Neural crest cell (in vitro differentiated cells): Measurements from ENCODE around the gene ABCG2. TPM values are rescaled to one million over a fixed set of nuclear protein-coding genes. Genes with fewer than 3 reads are reported as not detected.
A peak's percentile ranks its signal among the peaks of the same experiment; 100 is the strongest.

Source experiments
- DNase-seq: peaks from one replicate; pipeline ENCODE4 v3.0.0; 2021; ENCODE audit warnings: low read depth, mixed read lengths, low spot score
- H3K27ac Mint-ChIP-seq: one replicate; pipeline ENCODE4 v1.8.0; 2021; ENCODE audit warnings: mild to moderate bottlenecking, mixed read lengths; ENCODE audit not compliant: unreplicated experiment
- H3K27me3 Mint-ChIP-seq: 2 replicates; pipeline ENCODE4 v1.8.0; 2021; ENCODE audit warnings: low read depth, mild to moderate bottlenecking, mixed read lengths
- H3K36me3 Mint-ChIP-seq: 2 replicates; pipeline ENCODE4 v1.8.0; 2021; ENCODE audit warnings: low read depth, mild to moderate bottlenecking, mixed read lengths
- H3K4me1 Mint-ChIP-seq: 2 replicates; pipeline ENCODE4 v1.8.0; 2021; ENCODE audit warnings: mixed read lengths
- H3K4me3 Mint-ChIP-seq: one replicate; pipeline ENCODE4 v1.8.0; 2021; ENCODE audit warnings: mild to moderate bottlenecking, mixed read lengths
- H3K9me3 Mint-ChIP-seq: 2 replicates; pipeline ENCODE4 v1.8.0; 2021; ENCODE audit warnings: mixed read lengths
- total RNA-seq: library from RNA; stranded (reverse); gene quantifications from 2 replicates; pipeline ENCODE4 v1.2.1, GENCODE V29; 2021
- TF ChIP-seq, protein P1 (sequence below): fragments of 200-600 bp; sonication (generic); conservative IDR thresholded peaks from 2 replicates; pipeline ENCODE4 v1.5.0; 2021; ENCODE audit warnings: antibody characterized with exemption, mild to moderate bottlenecking

Gene ABCG2
- total RNA-seq, 1 donor from 2014 or later: 5.1 TPM

DNA sequence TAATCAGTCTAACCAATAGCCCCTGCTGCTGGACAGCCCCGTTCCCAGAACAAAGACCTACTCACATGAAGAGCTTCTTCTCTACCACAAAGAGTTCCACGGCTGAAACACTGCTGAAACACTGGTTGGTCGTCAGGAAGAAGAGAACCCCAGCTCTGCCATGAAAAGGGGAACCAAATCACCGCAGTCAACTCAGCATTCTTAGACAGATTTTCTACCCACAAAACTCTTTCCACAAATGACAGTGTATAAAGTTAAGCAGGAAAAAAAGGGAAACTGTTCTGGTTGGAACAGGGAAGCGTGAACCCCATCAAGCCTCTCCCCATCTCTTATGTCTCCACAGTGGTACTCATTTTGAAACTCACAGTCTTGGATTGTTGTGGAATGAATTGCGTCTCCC is 57.3 kb downstream of the ABCG2 start:
- H3K4me1 Mint-ChIP-seq: peaks cover 14% of the 10 kb centered on the region

DNA sequence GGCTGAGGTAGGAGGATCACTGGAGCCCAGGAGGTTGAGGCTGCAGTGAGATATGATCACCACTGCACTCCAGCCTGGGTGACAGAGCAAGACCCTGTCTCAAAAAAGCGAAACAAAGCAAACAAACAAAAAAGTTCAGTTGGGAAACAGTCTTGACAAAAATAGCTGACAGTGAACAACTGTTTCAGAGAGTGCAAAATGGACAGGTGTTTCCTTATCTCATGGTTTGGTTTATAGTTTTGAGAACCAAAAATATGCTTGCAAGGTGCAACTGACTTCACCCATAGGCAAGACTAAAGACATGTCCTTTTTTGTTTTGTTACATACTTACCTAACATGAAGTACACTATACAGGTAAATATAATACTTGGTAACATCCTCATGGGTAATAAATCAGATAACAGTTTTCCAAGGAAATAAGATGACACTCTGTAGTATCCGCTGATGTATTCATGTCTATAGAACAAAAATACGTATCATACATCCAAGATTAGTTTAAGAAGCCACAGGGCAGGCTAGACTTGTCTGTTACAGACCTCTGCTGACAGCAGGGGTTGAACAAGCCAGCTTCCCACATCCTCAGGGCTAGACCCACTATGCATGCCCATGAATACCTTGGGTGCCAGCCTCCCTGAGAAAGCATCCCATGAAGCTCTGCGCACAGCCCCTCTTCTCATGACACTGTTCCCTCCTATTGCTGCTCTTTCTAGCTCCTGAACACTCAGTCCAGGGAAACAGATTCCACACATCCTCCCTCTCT is 59.3 kb downstream of the ABCG2 start:
- Mint-ChIP-seq H3K4me1 (peaks cover 15% of the 10 kb centered on the region), H3K27ac (no peak overlapping the region), H3K36me3 (peaks cover 2% of the 10 kb centered on the region), H3K4me3 (no peak overlapping the region), H3K27me3 (no peaks in the 10 kb centered on the region), H3K9me3 (no peaks in the 10 kb centered on the region)
- DNase-seq: no peak
- TF ChIP-seq, protein P1, sequence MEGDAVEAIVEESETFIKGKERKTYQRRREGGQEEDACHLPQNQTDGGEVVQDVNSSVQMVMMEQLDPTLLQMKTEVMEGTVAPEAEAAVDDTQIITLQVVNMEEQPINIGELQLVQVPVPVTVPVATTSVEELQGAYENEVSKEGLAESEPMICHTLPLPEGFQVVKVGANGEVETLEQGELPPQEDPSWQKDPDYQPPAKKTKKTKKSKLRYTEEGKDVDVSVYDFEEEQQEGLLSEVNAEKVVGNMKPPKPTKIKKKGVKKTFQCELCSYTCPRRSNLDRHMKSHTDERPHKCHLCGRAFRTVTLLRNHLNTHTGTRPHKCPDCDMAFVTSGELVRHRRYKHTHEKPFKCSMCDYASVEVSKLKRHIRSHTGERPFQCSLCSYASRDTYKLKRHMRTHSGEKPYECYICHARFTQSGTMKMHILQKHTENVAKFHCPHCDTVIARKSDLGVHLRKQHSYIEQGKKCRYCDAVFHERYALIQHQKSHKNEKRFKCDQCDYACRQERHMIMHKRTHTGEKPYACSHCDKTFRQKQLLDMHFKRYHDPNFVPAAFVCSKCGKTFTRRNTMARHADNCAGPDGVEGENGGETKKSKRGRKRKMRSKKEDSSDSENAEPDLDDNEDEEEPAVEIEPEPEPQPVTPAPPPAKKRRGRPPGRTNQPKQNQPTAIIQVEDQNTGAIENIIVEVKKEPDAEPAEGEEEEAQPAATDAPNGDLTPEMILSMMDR: no peak

More for the DNA sequence above, 57.3 kb downstream of the ABCG2 start:
- Mint-ChIP-seq H3K36me3 (peaks cover 2% of the 10 kb centered on the region), H3K4me3 (no peak overlapping the region), H3K9me3 (no peaks in the 10 kb centered on the region), H3K27me3 (no peaks in the 10 kb centered on the region), H3K27ac (peak overlapping the region; percentile 58)
- TF ChIP-seq, protein P1: no peak
- no peak for DNase-seq

DNA sequence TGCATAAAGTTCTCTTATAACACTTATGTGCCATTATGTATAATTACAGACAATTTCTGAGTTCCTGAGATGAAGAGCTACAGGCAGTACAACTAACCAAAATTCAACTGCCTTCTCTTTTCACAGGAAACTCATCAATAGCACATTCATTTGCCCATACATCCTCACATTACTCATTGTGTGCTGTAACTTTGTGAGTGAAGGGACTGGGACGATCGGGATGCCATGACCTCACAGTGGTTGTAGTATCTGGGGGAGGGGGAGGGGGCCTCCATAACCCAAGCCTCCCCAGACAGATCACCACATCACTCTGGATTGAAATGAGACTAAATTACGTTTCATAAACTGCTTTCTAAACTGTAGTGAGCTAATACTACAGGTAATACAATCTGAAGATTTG is 60.7 kb downstream of the ABCG2 start:
- Mint-ChIP-seq H3K27ac (no peak overlapping the region), H3K4me1 (peaks cover 18% of the 10 kb centered on the region), H3K9me3 (peaks cover 2% of the 10 kb centered on the region), H3K27me3 (no peaks in the 10 kb centered on the region), H3K36me3 (peaks cover 2% of the 10 kb centered on the region), H3K4me3 (no peak overlapping the region)
- DNase-seq: no peak
- TF ChIP-seq, protein P1: no peak

DNA sequence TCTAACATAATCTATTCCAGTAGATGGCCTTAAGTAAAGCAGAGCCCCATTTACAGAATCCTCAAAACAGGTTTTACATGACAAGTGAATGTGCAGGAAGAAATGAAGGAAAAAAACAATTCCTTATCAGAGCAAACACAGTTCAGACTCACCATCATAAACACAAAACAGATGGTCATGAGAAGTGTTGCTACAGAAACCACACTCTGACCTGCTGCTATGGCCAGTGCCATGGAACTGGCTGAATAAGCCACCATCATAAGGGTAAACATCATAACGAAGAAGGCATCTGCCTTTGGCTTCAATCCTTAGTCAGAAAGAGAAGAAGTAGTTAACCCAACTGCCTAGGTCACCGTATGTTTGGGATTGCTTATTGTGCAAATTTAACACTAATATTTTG is 61.1 kb downstream of the ABCG2 start:
- Mint-ChIP-seq H3K4me3 (no peak overlapping the region), H3K27me3 (no peaks in the 10 kb centered on the region), H3K27ac (peak overlapping the region; percentile 37), H3K36me3 (peaks cover 2% of the 10 kb centered on the region), H3K4me1 (peaks cover 18% of the 10 kb centered on the region), H3K9me3 (peaks cover 2% of the 10 kb centered on the region)
- TF ChIP-seq, protein P1: no peak
- DNase-seq: no peak

DNA sequence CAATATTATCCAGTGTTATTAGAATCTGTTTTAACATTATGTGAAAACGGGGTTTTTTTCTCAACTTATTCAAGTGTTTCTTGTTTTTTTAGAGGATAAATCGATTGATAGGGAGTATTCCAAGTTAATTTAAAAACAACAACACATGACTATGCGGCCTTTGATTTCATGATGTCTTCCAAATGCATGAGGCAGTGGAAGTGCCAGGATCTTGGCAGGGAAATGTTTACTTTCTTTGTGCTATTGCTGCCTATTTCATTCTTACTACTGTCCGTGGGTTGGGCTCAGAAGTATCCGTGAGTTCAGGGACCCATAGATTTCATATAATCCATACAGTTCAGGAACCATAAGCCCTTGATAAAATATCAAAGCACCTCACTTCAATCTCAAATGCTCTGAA is 64.6 kb downstream of the ABCG2 start:
- Mint-ChIP-seq H3K27me3 (no peaks in the 10 kb centered on the region), H3K4me3 (no peak overlapping the region), H3K27ac (no peak overlapping the region), H3K9me3 (peaks cover 2% of the 10 kb centered on the region), H3K36me3 (no peaks in the 10 kb centered on the region), H3K4me1 (peaks cover 17% of the 10 kb centered on the region)
- DNase-seq: no peak
- TF ChIP-seq, protein P1: no peak
